Gastrocnemius medialis (tissue), 4 donors: ENCODE data around the gene OR2W1. TPM values are rescaled to one million over a fixed set of nuclear protein-coding genes. Genes with fewer than 3 reads are reported as not detected.

ENCODE experiments used
- ATAC-seq, 2 donors: fragments of 150-250 bp; one replicate each; pipeline ENCODE4 v1.9.1; 2016
- DNase-seq, 2 donors: peaks; one replicate each; pipeline ENCODE4 v3.0.0-alpha.2; 2019
- H3K27ac ChIP-seq, 4 donors: fragments of 200-600 bp; sonication (generic); 1 replicate in 1 of 4; 2 replicates in 3 of 4; pipeline ENCODE4 v1.5.1; 2016 to 2018; ENCODE audit warnings: mild to moderate bottlenecking in 2 of 4, moderate library complexity in 1 of 4
- H3K27me3 ChIP-seq, 3 donors: fragments of 200-600 bp; sonication (generic) in 2 of 3; 1 replicate in 1 of 3; 2 replicates in 2 of 3; pipeline versions ENCODE4 v1.5.1 to v1.6.0; 2016 to 2019; ENCODE audit warnings: mild to moderate bottlenecking in 1 of 3, moderate library complexity in 1 of 3
- H3K36me3 ChIP-seq, 2 donors: fragments of 200-600 bp; sonication (generic) in 1 of 2; one replicate each; pipeline ENCODE4 v1.5.1; 2017 to 2018
- H3K4me1 ChIP-seq, 2 donors: fragments of 200-600 bp; sonication (generic) in 1 of 2; one replicate each; pipeline ENCODE4 v1.5.1; 2016 to 2017; ENCODE audit warnings: mild to moderate bottlenecking in 2 of 2
- H3K4me3 ChIP-seq, 4 donors: fragments of 200-600 bp; sonication (generic) in 3 of 4; 1 replicate in 1 of 4; 2 replicates in 3 of 4; pipeline ENCODE4 v1.5.1; 2016 to 2019; ENCODE audit warnings: mild to moderate bottlenecking in 2 of 4
- H3K9me3 ChIP-seq, 3 donors: fragments of 200-600 bp; sonication (generic) in 2 of 3; 1 replicate in 1 of 3; 2 replicates in 2 of 3; pipeline ENCODE4 v1.5.1; 2016 to 2019
- CTCF ChIP-seq, 5 experiments: fragments of 450-650 bp in 3 of 5; fragments of 200-600 bp in 2 of 5; sonication (generic) in 2 of 5; IDR thresholded peaks in 4 of 5; conservative IDR thresholded peaks in 1 of 5; 1 replicate in 4 of 5; 2 replicates in 1 of 5; pipeline ENCODE4 v1.5.1; 2016 to 2019; ENCODE audit warnings: antibody characterized with exemption in 5 of 5, mild to moderate bottlenecking in 3 of 5, moderate library complexity in 3 of 5
- POLR2A ChIP-seq, 2 donors: fragments of 450-650 bp; IDR thresholded peaks; one replicate each; pipeline ENCODE4 v1.6.1; 2017; ENCODE audit warnings: antibody characterized with exemption in 2 of 2, mild to moderate bottlenecking in 2 of 2, moderate library complexity in 2 of 2
- in situ Hi-C, 4 donors: fragments of 200-750 bp; cut with MboI; loops; one replicate each; pipeline versions ENCODE4 v1.15.0 to v1.8.0; 2017; ENCODE audit warnings: low sequenced_read_pairs in 4 of 4
- intact Hi-C: fragments of 100-400 bp; cut with DNase I; formaldehyde crosslinking; loops from one replicate; pipeline ENCODE4 v1.15.1; 2023; ENCODE audit warnings: low total_unique reads
- total RNA-seq, 4 donors: library from RNA; depleted of rRNA; stranded (reverse); fragments of >200 nt; gene quantifications; one replicate each; pipeline versions ENCODE4 v1.1.0 to v1.2.3, GENCODE V29; 2016

OR2W1 gene
- total RNA-seq, 4 donors from 2014 or later, result not detected

- Histone ChIP-seq H3K36me3 (no peaks in the 10 kb centered on the region), H3K27ac (no peak overlapping the region), H3K4me3 (no peak overlapping the region), H3K4me1 (no peaks in the 10 kb centered on the region), H3K27me3 (no peaks in the 10 kb centered on the region), H3K9me3 (no peaks in the 10 kb centered on the region)
- intact Hi-C loops (no loop called here), in situ Hi-C loops (no loop called here)
- no peak for TF ChIP-seq CTCF (IDR thresholded peaks at IDR 0.05 in 4 of 5, conservative IDR thresholded peaks at IDR 0.05 in 1 of 5)
- no peak for TF ChIP-seq POLR2A (IDR thresholded peaks at IDR 0.05)
- DNase-seq, result no peak
- ATAC-seq, result no peak
These were observed 34.2 kb upstream of the OR2W1 start for GRCh38 chr6:29079203-29079602.

- ATAC-seq, result no peak
- Histone ChIP-seq H3K27me3 (no peaks in the 10 kb centered on the region), H3K4me1 (no peaks in the 10 kb centered on the region), H3K4me3 (no peak overlapping the region), H3K27ac (no peak overlapping the region), H3K36me3 (no peaks in the 10 kb centered on the region), H3K9me3 (no peaks in the 10 kb centered on the region)
- TF ChIP-seq CTCF (IDR thresholded peaks at IDR 0.05 in 4 of 5, conservative IDR thresholded peaks at IDR 0.05 in 1 of 5) (peak in 1 of 5 experiments; percentile 20), POLR2A (IDR thresholded peaks at IDR 0.05) (no peak)
- in situ Hi-C loops, result no loop called here
- DNase-seq, result no peak
- intact Hi-C loops, result no loop called here
These were observed 27.1 kb upstream of the OR2W1 start for GRCh38 chr6:29071831-29072723.

GRCh38 chr6:29051680-29052079 is 6.7 kb upstream of the OR2W1 start:
- H3K4me1 ChIP-seq, result no peaks in the 10 kb centered on the region
- peaks cover 0 to 3% (median 0%) of the 10 kb centered on the region in 3 donors for H3K9me3 ChIP-seq
- no peak for DNase-seq
- H3K27ac ChIP-seq, result no peak overlapping the region
- no peak for ATAC-seq
- H3K27me3 ChIP-seq, result no peaks in the 10 kb centered on the region
- in situ Hi-C loops, result no loop called here
- intact Hi-C loops, result no loop called here
- TF ChIP-seq POLR2A (IDR thresholded peaks at IDR 0.05) (no peak), CTCF (IDR thresholded peaks at IDR 0.05 in 4 of 5, conservative IDR thresholded peaks at IDR 0.05 in 1 of 5) (no peak)
- H3K4me3 ChIP-seq, result no peak overlapping the region
- no peaks in the 10 kb centered on the region for H3K36me3 ChIP-seq

DNA sequence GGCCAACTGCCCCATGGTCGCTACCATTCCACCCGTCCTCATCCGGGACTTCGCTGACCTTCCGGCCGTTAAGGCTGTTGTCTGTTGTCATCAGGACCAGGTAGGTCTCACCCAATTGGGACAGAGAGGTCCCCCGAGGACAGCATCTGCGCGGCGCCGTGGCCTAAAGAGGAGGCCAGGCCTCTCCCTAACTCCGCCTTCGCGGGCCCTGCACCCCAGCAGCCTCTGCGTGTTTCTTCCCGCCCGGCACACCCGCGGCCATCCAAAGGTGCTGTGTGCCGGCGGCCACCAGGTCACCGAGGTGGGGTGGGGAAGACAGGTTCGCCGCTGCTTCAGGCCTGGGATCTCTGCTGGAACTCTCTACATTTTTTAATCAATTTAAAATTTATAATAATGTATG is 9.0 kb downstream of the OR2W1 start:
- H3K4me3 ChIP-seq, result no peak overlapping the region
- intact Hi-C loops (no loop called here), in situ Hi-C loops (no loop called here)
- H3K4me1 ChIP-seq, result no peaks in the 10 kb centered on the region
- H3K36me3 ChIP-seq, result no peaks in the 10 kb centered on the region
- H3K27me3 ChIP-seq, result no peaks in the 10 kb centered on the region
- H3K9me3 ChIP-seq, result no peaks in the 10 kb centered on the region
- no peak overlapping the region for H3K27ac ChIP-seq
- DNase-seq (no peak), ATAC-seq (no peak)
- TF ChIP-seq POLR2A (IDR thresholded peaks at IDR 0.05) (no peak), CTCF (IDR thresholded peaks at IDR 0.05 in 4 of 5, conservative IDR thresholded peaks at IDR 0.05 in 1 of 5) (no peak)
